GM10266 (cell line): Measurements from ENCODE around the gene CDH22.

Experiments
- DNase-seq: peaks from one replicate; pipeline ENCODE4 v3.0.0; 2012; ENCODE audit errors: extremely low spot score
- TF ChIP-seq, protein P1 (sequence below): IDR thresholded peaks from 2 replicates; pipeline ENCODE4 v1.5.1; 2012; ENCODE audit warnings: mild to moderate bottlenecking, low read depth; ENCODE audit not compliant: control insufficient read depth, insufficient read depth; ENCODE audit errors: missing control alignments

Gene CDH22

DNA sequence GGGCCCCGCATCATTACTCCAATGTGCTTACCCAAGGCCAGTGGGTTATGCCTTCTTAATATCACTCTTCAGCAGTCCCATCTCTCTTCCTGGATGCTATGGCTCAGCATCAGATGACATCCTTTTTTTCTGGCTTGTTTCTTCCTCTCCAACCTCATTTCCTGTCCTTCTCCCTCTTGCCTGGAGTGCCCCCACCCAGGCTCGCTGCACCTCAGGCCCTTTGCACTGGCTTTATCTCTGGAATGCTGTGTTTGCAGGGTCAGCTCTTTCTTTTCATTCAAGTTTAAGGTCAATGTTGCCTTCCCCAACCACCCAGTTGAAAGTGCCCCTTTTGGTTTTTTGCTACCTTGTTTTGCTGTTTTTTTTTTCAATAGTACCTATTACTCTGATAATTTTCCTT is 153.5 kb downstream of the CDH22 start:
- TF ChIP-seq, protein P1, sequence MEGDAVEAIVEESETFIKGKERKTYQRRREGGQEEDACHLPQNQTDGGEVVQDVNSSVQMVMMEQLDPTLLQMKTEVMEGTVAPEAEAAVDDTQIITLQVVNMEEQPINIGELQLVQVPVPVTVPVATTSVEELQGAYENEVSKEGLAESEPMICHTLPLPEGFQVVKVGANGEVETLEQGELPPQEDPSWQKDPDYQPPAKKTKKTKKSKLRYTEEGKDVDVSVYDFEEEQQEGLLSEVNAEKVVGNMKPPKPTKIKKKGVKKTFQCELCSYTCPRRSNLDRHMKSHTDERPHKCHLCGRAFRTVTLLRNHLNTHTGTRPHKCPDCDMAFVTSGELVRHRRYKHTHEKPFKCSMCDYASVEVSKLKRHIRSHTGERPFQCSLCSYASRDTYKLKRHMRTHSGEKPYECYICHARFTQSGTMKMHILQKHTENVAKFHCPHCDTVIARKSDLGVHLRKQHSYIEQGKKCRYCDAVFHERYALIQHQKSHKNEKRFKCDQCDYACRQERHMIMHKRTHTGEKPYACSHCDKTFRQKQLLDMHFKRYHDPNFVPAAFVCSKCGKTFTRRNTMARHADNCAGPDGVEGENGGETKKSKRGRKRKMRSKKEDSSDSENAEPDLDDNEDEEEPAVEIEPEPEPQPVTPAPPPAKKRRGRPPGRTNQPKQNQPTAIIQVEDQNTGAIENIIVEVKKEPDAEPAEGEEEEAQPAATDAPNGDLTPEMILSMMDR = no peak
- DNase-seq = no peak

DNA sequence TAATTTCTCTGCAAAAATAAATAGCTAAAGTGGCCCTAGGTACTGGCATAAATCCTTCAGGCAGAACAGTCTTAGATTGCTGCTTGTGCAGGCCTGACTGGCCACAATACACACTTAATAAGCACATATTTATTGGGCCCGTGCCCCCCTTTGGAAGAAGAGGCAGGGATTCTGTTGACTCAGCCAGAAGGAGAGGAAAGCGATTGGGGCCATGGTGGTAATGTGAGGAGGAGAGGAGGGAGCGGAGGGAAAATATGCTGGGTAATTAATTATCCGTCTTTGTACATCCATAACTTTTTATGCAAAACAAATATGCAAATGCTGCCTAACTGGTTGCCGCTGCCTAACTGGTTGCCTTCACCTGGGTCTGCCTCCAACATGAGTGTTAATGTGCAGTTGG is 154.0 kb downstream of the CDH22 start:
- TF ChIP-seq, protein P1 = no peak
- DNase-seq = no peak

DNA sequence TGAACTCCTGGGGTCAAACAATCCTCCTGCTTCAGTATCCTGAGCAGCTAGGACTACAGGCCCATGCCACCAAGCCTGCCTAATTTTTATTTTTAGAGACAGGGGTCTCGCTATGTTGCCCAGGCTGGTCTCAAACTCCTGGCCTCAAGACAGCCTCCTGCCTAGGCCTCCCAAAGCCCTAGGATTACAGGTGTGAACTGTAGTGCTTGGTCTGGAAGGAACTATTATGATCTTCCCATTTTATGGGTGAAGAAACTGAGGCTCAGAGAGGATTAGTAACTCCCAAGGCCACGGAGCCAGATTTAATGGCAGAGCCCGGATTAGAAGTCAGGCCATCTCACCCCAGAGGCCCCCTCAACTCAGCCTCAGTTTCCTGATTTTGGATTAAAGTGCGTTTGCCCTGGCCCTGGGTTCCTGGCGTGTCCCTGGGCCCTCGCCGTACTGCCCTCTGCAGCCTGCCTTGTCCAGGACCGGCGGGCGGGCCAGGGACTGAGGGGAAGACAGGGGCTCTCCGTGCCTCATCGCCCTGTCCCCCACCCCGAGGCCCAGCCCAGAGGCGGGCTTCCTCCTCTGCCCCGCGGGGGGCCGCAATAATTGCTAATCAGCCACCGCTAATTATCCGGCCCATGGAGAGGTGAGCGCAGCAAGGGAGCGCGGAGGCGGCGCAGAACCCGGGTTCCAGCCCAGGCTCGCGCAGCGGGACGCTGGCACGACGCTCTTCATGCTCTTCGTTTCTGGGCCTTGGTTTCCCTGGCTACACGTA is 155.3 kb downstream of the CDH22 start:
- DNase-seq = no peak
- TF ChIP-seq, protein P1 = no peak

DNA sequence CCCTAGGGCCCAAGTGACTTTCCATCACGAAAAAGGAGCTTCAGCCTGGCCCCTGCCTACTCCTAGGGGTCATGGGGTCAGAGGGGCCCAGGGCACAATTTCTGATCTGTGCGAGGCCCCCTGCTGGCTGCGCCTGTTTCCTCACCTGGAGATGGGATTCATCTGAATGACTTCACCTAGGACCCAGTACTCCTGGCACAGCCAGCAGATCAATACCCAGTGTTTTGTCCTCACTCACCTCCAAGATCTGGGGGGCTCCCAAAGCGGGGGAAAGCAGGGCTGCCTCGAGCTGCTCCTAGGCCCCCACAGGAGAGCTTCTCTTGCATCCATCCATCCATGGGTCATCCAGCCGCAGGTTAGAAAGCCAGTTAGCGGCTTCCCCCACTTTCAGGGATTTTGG is 156.4 kb downstream of the CDH22 start:
- DNase-seq = peak; percentile 60
- TF ChIP-seq, protein P1 = peak; percentile 41

DNA sequence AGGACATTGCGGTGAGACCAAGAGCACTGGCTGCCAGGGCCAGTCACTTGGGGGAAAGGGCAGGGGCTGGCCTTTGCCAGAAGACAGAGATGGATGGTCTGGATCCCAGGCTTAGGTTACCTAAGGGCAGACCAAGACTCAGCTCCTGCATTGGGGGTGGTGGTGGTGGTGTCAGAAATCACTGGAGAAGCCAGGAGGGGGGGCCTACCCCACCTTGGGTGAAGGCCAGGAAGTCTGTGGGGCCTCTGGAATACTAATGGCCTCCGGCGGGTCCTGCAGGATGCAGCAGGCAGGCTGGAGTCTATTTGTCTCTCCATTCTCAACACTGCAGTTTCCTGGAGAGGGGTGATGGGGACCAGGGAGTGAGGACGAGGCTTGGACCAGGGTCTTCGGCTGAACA is 157.4 kb downstream of the CDH22 start:
- no peak for DNase-seq
- TF ChIP-seq, protein P1 = no peak

DNA sequence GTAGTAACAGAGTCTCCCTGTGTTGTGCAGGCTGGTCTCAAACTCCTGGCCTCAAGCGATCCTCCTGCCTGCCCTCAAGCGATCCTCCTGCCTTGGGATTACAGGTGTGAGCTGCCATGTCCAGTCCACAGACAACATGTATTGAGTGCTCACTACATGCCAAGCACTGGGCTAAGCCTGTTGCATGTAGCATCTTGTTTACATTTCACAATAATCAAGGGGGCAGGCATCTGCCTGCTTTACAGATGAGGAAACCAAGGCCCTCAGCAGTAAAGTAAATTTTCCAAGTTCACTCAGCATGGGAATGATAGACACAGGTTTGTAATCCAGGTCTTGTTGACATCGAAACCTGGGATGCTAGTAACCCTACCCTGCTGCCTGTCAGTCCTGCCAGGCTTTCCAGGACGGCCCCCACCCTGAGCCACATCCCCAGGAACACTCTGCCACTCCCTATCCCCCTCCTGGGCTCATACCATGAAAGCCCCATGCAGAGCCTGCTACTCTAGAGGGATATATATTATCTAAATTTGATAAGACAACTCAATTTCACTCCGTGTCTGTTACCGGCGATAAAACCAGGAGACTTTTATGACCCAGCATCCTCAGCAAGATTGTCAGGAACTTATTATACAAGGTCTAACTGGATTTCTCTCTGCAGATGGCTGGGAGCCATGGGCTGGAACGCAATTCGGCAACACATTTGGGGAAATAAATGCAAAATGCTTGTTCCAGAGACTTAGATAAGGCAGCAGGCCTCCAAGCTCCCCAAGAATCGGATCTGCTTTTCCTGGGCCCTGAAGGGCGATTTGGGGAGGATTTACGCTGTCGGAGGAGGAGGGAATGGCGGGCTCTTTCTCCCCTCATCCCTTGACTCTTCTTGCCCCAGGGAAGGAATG is 159.7 kb downstream of the CDH22 start:
- no peak for DNase-seq
- TF ChIP-seq, protein P1 = no peak

DNA sequence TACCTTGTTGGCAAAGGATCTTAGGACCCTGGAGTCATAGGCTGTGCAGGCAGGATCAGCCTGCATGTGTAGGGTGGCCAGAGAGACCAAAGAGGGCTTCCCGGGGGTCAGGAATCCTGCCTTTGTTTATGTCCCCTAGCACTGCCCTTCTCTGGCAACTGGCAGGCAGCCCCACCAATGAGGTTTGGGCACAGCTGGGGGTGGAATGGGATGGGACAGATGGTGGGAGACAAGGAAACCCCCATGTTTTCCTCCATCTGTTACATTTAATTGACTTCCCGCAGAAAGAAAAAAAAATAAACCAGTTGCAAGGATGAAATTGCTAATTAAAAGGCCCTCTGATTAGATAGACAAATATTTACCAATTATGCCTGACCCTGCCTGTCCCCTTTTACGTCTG is 162.6 kb downstream of the CDH22 start:
- TF ChIP-seq, protein P1 = no peak
- no peak for DNase-seq
